HG03025 (cell line): Measurements from ENCODE around the gene FGF11.

Source experiments
- ATAC-seq: cut with Tn5 transposase; IDR thresholded peaks from one replicate; pipeline ENCODE4 v1.9.1; 2021; ENCODE audit warnings: mild to moderate bottlenecking, moderate library complexity; ENCODE audit not compliant: unreplicated experiment, low FRiP score

FGF11 gene

DNA sequence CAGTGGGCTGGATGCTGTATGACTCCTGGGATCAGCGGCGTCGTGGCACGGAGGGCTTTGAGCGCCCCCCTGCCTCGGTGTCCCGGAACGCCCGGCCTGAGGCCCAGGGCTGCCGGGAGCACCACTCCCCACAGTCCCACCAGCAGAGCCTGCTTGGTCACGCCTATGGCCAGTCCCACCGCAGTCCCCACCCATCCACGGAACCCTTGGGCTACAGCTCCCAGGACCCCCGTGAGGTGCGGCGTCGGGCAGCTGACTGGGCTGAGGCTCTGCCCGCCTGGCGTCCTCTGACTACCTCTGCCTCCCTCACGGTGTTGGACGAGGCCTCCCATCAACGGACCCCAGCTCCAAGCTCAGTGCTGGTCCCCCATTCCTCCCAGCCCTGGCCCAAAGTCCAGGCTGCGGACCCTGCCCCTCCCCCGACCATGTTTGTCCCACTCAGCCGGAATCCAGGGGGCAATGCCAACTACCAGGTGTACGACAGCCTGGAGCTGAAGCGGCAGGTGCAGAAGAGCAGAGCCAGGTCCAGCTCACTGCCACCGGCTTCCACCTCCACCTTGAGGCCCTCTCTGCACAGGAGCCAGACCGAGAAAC lies 12.3 kb upstream of the FGF11 start:
- no peak for ATAC-seq

DNA sequence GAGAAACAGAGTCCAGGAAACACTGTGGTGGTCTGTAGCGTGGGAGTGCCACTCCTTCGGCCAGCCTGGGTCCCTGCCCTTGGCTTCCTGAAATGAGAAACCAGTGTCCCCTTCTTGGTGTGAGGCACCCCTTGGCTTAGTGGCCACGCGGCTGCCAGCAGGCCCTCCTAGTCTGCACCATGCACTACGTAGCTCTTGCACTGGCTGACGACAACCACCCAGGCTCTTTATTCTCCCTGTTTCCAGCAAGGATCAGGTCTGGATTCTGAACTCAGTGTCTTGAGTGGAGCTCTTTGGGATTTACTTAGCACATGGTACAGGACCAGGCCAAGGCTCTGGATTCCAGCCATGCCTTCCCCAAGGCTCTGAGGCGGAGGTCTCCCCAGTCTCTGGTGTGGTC lies 11.8 kb upstream of the FGF11 start:
- no peak for ATAC-seq

DNA sequence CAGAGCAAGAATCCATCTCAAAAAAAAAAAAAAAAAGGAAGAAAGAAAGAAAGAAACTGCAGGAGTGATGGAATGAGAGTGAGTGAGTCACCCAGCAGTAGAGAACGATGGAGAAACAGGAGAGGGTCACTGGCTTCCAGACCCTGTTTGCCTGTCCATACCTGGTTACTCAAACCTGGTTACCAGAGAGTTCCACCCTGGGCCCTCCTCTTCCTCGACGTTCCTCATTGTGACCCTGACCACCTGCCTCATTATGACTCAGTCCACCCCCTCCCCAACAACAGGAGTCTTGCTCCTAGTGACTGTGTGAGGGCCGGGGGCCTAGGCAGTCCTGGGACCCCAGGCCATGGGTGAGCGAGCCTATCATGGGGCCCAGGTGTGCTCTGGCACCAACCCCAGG lies 10.8 kb upstream of the FGF11 start, which contains the start of gene SPEM3:
Gene SPEM3 (plus strand): TSS at position 301 of the 400 bp plus-strand sequence. CDS start 46 bp downstream, at position 347.
- no peak for ATAC-seq

DNA sequence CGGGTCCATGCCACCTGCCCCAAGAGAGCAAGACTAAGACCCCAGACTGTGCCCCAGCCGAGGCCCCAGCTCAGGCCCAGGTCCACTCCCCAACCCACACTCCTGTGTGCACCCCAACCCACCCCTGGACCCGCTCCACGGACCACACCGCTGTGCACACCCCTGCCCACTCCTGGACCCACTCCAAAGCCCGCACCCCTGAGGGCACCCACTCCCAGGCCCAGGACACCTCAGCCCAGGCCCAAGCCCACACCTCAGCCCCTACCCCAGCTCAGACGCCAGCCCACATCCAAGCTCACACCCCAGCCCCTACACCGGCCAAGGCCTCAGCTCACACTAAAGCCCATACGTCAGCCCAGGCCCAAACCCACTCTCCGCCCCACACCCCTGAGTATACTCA lies 9.6 kb upstream of the FGF11 start:
- no peak for ATAC-seq

DNA sequence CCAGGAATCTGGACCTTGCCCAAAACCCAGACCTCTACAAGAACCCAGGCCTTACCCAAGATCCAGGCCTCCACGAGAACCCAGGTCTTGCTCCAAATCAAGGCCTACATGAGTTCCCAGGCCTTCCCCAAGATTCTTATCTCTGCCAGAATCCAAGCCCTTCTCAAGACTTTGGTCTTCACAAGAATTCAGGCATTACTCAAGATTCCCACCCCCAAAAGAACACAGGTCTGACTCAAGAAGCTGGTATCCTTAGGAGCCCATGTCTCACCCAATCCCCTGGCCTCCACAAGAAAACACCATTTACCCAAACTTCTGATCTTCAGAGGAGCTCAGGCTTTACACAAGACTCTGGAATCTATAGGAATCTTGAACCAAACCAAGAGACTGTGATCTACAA lies 8.1 kb upstream of the FGF11 start:
- no peak for ATAC-seq

DNA sequence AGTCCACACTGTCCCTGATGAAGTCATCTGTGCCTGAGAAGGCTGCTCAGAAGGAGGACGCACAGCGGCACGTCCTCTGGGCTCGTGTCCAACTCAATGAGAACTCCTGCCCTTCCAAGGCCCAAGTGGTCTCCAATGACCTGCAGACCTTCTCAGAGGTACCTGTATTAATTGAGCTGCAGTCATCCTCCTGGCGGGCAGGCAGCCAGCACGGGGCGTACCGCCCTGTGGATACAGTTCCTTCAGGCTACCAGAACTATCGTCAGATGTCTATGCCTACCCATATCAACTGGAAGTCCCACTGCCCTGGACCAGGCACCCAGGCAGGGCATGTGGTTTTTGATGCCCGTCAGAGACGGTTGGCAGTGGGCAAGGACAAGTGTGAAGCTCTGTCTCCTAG lies 7.0 kb upstream of the FGF11 start:
- ATAC-seq: no peak

DNA sequence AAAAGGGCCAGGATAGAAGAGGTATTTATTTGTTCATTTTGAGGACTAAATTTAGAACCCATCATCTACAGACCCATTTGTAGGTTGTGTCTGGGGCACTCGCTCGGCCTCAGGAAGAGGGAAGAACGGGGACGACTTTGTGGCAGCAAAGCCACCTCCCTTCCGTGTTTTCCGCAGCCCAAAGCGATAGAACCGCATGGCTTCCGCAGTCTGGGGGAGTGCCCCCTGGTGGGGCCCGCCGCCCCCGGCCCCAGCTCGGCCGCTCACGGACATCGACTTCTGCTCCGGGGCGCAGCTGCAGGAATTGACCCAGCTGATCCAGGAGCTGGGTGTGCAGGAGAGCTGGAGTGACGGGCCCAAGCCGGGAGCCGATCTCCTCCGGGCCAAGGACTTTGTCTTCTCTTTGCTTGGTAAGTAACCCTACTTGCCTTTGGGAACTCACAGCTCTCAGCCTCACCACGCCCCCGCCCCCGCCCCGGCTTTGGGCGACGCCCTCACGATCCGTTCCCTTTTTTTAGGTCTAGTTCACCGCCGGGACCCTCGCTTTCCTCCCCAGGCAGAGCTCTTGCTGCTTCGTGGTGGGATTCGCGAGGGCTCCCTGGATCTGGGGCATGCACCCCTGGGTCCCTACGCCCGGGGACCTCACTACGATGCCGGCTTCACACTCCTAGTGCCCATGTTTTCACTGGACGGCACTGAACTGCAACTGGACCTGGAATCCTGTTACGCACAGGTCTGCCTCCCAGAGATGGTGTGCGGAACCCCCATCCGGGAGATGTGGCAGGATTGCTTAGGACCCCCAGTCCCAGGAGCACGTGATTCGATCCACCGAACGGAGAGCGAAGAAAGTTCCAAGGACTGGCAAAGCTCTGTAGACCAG lies 3.4 kb upstream of the FGF11 start:
- peak; percentile 30 for ATAC-seq

DNA sequence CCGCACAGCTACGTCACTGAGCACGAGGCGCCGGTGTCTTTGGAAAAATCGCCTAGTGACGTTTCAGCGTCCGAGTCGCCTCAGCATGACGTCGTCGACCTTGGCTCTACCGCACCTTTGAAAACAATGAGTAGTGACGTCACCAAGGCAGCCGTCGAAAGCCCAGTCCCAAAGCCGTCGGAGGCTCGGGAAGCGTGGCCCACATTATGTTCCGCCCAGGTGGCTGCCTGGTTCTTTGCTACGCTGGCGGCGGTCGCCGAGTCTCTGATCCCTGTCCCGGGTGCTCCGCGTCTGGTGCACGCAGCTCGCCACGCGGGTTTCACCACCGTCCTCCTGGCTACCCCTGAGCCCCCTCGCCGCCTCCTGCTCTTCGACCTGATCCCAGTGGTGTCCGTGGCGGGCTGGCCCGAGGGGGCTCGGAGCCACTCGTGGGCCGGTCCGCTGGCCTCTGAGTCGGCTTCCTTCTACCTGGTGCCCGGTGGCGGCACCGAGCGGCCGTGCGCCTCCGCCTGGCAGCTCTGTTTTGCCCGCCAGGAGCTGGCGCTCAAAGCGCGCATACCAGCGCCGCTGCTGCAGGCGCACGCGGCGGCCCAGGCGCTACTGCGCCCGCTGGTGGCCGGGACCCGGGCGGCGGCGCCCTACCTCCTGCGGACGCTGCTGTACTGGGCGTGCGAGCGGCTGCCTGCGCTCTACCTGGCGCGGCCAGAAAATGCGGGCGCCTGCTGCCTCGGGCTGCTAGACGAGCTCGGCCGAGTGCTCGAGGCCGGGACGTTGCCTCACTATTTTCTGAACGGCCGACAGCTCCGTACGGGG lies 2.5 kb upstream of the FGF11 start:
- no peak for ATAC-seq

DNA sequence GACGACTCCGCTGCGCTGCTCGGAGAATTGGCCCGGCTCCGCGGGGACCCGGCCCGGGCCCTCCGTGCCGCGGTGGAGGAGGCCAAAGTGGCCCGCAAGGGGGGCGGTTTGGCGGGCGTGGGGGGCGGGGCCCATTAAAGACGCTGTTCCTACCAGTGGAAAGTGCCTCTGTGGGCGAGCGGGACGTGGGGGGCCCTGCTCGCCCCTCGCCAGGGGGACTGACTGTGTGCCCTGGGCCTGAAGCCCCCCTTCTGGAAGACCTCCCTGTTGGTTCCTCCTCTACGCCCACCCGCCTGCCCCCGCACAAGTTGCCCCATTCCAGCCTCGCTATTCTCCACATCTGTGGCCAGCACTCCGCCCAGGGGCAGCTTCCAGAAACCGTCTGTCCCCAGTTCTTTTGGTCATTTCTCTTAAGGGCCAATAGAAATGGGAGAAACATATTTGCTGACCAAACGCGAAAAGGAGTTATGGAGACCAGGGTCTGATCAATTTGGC lies 1.9 kb upstream of the FGF11 start:
- no peak for ATAC-seq

DNA sequence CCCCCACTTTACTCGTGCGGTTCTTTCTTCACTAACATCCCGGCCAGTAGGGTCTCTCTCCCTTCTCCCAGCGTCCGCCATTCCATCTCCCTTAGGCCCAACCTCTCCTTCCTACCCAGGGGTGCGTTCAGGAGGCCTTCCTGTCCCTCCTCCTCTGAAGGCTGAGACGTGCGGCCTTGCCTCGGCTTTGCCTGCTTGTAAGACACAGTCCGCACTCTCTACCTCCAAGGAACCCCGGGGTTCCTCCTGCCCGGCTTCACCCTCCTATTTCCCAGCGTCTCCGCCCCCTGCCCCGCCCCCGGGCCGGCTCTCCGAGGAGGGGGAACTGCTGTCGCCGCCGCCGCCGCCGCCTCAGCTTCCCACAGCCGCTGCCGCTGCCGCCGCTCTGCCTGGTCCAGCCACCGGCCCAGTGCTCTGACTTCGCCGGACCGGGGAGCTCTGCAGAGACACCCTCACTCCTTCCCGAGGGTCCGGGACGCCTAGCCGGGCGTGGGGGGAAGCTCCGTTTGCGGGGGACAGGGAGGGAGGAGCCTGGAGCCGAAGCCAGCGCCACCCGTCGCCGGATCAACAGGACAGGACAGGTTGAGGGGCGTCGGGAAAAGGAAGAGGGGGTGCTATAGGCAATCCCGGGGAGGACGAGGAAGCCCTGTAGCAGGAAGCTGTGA lies 1.2 kb upstream of the FGF11 start:
- ATAC-seq: no peak

DNA sequence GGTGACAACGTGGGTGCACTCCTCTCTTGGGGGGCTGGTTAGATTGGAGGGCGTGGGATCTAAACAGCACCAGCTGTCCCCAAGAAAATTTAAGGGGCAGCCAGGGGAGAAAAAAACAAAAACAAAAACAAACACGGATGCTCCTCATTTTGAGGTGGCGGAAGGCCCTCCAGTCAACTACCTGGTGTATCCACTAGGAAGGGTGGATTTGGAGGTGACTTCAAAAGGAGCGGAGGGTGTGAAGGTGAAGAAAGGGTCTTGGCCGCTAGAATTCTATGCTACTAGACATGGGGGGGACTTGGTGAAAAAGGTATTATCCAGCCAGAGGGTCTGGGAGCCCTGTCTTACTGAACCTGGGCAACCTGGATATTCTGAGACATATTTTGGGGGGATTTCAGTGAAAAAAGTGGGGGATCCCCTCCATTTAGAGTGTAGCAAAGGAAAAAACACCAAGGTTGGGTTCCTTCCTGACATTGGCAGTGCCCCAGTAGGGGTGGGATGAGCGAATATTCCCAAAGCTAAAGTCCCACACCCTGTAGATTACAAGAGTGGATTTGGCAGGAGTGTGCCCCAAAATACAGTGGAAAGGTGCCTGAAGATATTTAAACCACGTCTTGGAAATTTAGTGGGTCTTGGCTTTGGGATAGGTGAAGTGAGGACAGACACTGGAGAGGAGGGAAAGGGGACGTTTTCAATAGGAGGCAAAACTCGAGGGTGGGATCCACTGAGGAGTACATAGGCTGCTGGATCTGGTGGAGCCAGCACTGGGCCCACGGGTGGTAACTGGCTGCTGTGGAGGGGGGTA lies 454 bp upstream of the FGF11 start:
- no peak for ATAC-seq

DNA sequence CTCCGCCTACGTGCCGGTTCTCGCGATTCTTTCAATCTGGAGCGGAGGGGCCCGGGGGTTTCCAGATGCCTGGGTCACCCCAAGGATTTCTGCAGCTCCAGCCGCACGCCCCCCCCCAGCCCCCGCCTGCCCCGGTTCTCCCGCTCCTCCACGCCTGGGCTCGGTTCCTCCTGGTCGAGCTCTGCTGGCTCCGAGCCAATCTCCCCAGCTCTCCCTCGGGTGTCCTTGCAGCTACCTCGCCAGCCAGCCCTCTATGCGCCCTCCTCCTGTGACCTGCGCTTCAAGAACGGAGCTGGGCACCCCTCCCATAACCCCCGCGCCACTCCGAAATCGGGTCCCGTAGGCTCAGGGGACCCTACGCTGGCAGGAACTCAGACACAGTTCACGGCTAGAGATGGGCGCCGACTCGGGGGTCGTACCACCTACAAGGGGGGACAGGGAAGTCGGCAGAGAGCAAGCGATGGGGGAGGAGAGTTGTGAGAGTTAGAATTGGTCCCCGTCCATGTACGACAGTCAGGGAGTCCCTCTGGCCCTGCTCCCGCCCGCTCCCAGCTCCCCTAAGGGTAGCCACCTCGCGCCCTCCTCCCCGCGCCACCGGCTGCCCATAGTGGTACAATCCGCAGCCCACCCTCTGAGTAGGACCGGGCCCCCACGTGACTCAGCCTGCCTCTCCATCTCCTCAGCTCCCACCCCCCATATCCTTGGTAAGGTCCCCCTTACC lies 961 bp downstream of the FGF11 start:
- no peak for ATAC-seq

DNA sequence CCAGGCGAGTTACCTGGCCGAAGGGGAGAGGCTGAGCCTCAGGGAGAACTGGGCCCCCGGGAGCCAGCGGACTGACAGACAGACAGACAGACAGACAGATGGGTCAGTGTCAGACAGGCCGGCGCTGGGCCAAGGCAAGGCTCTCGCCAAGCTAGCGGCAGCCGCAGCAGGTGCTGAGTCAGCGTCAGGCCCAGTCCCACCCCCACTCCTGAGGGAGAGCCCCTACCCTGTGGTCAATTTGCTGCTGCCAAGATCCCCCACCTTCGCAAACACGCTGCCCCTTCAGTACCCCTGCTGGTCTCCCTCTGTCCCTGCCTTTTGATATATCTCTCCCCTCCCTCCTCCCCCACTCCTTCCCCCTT lies 1.5 kb downstream of the FGF11 start:
- ATAC-seq: no peak

DNA sequence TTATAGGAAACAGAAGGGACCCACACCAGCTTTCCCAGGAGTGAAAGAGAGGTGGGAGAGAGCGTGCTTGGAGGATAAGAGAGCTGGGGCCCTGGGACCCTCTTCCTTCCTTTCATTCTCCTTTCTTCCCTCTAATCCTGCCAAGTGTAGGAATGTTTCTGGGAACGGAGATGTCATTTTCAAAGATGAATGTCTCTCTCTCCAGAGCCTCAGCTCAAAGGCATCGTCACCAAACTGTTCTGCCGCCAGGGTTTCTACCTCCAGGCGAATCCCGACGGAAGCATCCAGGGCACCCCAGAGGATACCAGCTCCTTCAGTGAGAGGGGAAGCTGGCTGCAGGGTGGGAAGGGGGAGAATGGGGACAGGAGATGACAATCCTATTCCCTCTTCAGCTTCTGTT lies 2.0 kb downstream of the FGF11 start:
- ATAC-seq: no peak

DNA sequence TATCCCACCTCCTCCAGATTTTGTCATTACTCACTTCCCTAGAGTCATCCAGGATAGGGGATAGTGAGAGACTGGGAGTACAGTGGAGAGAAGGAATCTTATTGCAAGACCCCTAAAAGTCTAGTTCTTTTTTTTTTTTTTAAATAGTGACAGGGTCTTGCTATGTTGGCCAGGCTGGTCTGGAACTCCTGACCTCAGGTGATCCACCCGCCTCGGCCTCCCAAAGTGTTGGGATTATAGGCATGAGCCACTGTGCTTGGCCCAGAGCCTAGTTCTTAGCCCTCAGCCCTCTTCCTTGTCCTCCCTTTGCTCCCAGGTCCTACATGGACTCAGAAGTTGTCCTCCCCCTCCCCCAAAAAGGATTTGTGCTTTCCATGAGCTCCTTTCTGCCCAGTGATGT lies 2.8 kb downstream of the FGF11 start:
- ATAC-seq: no peak

DNA sequence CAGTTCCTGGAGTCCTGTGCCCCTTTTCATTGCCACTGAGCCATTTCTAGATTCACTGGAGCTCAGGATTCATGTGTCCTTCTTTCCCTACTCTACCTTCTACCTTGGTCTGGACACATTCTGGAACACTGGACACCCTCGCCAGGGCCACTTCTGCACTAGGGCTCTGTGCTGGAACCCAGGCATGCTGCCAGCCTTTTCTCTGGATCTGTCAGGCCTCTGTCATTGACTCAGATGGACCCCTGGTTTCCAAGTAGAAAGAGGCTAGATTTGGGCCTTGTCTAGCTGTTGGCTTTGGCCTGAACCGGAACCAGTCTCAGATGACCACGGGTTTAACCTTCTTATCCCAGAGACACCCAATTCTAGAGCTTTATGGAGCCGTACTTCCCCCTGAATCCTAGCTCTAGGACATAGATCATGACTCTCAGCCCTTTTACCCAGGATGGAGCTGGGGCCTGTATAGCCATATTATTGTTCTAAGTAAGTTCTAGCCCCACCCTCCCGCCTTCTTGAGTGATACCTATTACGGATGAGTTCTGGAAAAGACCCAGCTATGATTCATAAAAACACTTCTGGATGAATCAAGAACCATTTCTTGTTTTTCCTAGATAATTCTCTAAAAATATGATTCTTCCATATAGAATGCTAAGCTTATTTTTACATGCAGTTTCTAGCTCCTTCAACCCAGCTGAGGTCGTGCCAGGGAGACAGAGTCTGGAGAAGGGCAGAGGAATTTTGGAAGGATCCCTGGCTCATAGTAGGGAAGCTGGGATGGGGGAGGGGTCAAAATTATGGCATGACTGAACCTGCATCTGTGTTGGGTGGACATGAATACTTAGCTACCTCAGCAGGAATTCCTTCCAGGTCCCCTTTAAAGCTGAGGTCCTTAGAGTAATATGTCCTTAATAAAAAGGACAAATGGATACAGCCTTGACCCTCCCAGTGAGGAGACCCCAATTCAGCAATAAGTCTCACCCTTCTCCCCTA lies 4.5 kb downstream of the FGF11 start:
- no peak for ATAC-seq

DNA sequence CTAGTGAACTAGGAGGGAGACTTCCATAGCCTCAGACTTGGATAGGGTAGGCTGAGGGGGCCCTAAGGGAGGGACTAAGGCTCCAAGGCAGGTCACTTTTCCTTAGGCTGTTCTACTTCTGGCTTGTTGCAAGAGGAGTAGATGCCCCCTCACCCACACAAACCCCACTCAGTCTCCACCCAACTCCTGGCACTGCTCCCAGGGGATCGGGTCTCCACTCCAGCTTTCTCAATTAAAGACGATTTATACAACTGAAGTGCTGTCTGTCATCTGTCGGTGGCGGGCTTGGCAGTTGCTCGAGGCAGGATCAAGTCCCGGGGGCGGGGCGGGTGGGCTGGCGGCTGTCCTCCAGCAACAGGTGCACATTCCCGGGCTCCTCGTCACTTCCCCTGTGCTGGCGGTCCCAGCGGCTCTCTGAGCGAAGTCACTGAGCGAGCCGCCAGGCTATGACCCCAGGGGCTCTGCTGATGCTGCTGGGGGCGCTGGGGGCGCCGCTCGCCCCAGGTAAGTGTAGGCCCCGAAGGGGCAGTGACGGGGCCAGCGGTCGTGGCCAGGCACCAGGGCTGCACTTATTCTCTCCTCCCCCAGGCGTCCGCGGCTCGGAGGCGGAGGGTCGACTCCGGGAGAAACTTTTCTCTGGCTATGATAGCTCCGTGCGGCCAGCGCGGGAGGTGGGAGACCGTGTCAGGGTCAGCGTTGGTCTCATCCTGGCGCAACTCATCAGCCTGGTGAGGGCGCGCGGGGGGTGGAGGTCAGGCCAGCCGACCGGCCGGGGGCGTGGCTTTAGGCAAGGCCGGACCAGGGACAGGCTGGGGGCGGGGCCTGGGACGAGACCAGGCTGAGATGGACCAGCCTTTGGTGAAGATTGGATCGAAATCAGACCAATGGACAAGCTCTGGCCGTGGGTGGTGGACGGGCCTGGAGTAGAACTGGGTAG lies 5.6 kb downstream of the FGF11 start, which contains the start of gene CHRNB1:
Gene CHRNB1 (plus strand): TSS at position 380 of the 937 bp plus-strand sequence. CDS start 67 bp downstream, at position 447.
- ATAC-seq: no peak
